GM19351 (cell line): Measurements from ENCODE around the gene ENSA.
A peak's percentile ranks its signal among the peaks of the same experiment; 100 is the strongest.
"Not testable (repeated sequence)": the region's sequence is repeated elsewhere in the genome, so short reads cannot be mapped to it uniquely, and the experiment has no call there.

Experiments used
- ATAC-seq: cut with Tn5 transposase; IDR thresholded peaks from one replicate; pipeline ENCODE4 v1.9.1; 2021; ENCODE audit warnings: mild to moderate bottlenecking, moderate library complexity; ENCODE audit not compliant: unreplicated experiment

ENSA gene

GRCh38 chr1:150581962-150582361, 47.5 kb downstream of the ENSA start:
- not testable (repeated sequence) for ATAC-seq

- ATAC-seq, result not testable (repeated sequence)
Measured at GRCh38 chr1:150581437-150581836, 48.0 kb downstream of the ENSA start.

GRCh38 chr1:150580966-150581365, 48.4 kb downstream of the ENSA start:
- not testable (repeated sequence) for ATAC-seq

- ATAC-seq, result no peak
Measured at GRCh38 chr1:150579945-150580642, 49.3 kb downstream of the ENSA start.

- peak; percentile 86 for ATAC-seq
Measured at GRCh38 chr1:150579110-150579944, 50.1 kb downstream of the ENSA start, which contains the start of gene MCL1. Gene MCL1 (minus strand): TSS chr1:150579610. CDS start chr1:150579530, 80 bp downstream.

GRCh38 chr1:150578272-150579109, 50.9 kb downstream of the ENSA start:
- ATAC-seq, result no peak

- no peak for ATAC-seq
Measured at GRCh38 chr1:150577557-150578271, 51.7 kb downstream of the ENSA start.

- ATAC-seq, result no peak
Measured at GRCh38 chr1:150576794-150577556, 52.4 kb downstream of the ENSA start.

- ATAC-seq, result no peak
Measured at GRCh38 chr1:150576367-150576711, 53.1 kb downstream of the ENSA start.

GRCh38 chr1:150575518-150576366, 53.7 kb downstream of the ENSA start:
- ATAC-seq, result no peak

- no peak for ATAC-seq
Measured at GRCh38 chr1:150575072-150575489, 54.3 kb downstream of the ENSA start.

- ATAC-seq, result no peak
Measured at GRCh38 chr1:150574260-150575071, 54.9 kb downstream of the ENSA start.

GRCh38 chr1:150573648-150574071, 55.8 kb downstream of the ENSA start:
- ATAC-seq, result not testable (repeated sequence)

- no peak for ATAC-seq
Measured at GRCh38 chr1:150572918-150573647, 56.3 kb downstream of the ENSA start.
